GM12873 (cell line): ENCODE measurements around the gene GUCY1A1.

Experiments used
- CTCF ChIP-seq: IDR thresholded peaks from 2 replicates; pipeline ENCODE4 v1.5.1; 2012; ENCODE audit warnings: low read depth, mild to moderate bottlenecking, moderate library complexity, low read length, control low read depth; ENCODE audit not compliant: insufficient read depth; ENCODE audit errors: missing control alignments

Gene GUCY1A1

DNA sequence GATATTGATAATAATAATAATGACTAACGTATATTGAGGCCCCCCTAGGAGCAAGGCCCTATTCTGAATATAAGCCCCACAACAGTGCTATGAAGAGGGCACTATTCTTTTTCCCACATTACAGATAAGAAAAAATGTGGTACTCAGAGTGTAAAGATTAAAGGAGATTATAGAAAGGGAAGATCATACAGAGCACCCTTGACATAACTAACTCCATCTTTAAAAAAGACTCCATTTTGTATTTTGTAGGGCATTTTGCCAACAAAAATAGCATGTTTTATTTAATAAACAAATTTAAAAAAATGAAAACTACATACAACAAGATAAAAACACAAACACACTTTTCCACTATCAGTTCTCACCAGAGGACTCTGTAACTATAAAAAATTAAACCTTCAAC lies 42.1 kb downstream of the GUCY1A1 start:
- no peak for TF ChIP-seq CTCF

DNA sequence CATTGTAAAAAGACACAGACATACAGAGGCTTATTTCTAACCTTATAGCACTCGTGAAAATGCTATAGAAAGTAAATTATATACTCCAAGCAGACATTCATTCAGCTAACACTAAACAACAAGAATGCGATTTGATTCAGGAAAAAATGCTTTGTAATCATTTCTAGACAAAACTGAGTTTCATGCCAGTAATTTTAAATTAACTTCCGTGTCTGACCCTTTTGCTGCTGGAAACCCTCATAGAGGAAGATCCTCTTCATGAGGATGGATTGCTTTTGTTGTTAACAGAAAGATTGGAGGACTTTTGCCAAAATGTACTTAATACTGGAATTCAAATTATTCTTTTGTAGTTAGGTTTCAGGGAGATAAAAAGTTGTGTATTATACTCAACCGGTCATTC lies 43.3 kb downstream of the GUCY1A1 start:
- no peak for TF ChIP-seq CTCF

- no peak for TF ChIP-seq CTCF
These were observed 44.9 kb downstream of the GUCY1A1 start for GRCh38 chr4:155711556-155711955.

DNA sequence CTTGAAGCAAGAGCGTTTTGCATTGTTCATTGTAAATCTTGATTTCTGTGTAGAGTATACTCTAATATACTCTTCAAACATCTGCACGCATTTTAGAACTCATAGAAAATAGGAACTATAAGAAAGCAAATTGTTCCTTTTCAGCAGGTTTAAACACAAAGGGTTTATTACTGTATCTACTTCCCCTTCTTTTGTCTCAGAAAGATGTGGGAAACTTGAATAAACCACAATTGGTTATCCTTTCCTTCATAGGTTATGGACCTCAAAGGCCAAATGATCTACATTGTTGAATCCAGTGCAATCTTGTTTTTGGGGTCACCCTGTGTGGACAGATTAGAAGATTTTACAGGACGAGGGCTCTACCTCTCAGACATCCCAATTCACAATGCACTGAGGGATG lies 46.2 kb downstream of the GUCY1A1 start:
- no peak for TF ChIP-seq CTCF

GRCh38 chr4:155713911-155714310 lies 47.3 kb downstream of the GUCY1A1 start:
- no peak for TF ChIP-seq CTCF

DNA sequence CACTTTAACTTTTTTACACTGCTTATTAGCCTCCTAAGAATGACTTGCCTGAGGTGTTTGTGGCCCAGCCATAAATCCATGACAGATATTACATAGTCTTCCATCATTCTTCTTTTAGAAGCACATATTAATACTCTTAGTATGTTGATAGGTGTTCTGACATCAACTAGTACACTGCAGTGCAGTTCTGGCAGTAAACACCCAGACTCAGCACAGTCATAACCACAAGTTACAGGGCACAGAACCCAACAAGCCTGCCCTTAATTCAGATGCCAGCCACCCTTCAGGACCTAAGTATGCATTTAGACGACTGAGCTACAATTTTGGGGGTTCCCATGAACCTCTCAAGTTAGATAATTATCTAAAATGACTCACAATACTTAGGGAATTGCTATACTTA lies 55.7 kb downstream of the GUCY1A1 start:
- TF ChIP-seq CTCF, result no peak

GRCh38 chr4:155722816-155723499 lies 56.3 kb downstream of the GUCY1A1 start:
- TF ChIP-seq CTCF, result no peak
